Activated CD4-positive, alpha-beta T cell treated with anti-CD3 and anti-CD28 coated beads for 36 hours (primary cell): ENCODE data around the gene MPST. TPM values are rescaled to one million over a fixed set of nuclear protein-coding genes. Genes with fewer than 3 reads are reported as not detected.

Experiments used
- ATAC-seq: fragments of 200-7000 bp; cut with Tn5 transposase; one replicate; pipeline ENCODE4 v1.10.0; 2021; ENCODE audit warnings: mild to moderate bottlenecking, moderate library complexity
- CTCF ChIA-PET: fragments of 350-600 bp; sonication (Branson Sonifier 250); formaldehyde crosslinking; loops from one replicate; lab custom pipeline; 2021; ENCODE audit warnings: antibody characterized with exemption; lab: Charles Lee
- POLR2A ChIA-PET: fragments of 350-600 bp; sonication (Branson Sonifier 250); formaldehyde crosslinking; loops from one replicate; lab custom pipeline; 2021; ENCODE audit warnings: antibody characterized with exemption, inconsistent platforms; lab: Charles Lee
- DNase-seq: peaks from one replicate; pipeline ENCODE4 v3.0.0-alpha.2; 2020
- H3K27ac Mint-ChIP-seq: one replicate; pipeline ENCODE4 v1.8.0; 2021; ENCODE audit warnings: mixed read lengths
- H3K27me3 Mint-ChIP-seq: one replicate; pipeline ENCODE4 v1.8.0; 2021; ENCODE audit warnings: mixed read lengths
- H3K36me3 Mint-ChIP-seq: one replicate; pipeline ENCODE4 v1.8.0; 2021; ENCODE audit warnings: low read depth, mixed read lengths
- H3K4me1 Mint-ChIP-seq: one replicate; pipeline ENCODE4 v1.8.0; 2021; ENCODE audit warnings: mixed read lengths
- H3K4me3 Mint-ChIP-seq: one replicate; pipeline ENCODE4 v1.8.0; 2021; ENCODE audit warnings: mild to moderate bottlenecking, moderate library complexity, mixed read lengths
- H3K9me3 Mint-ChIP-seq: one replicate; pipeline ENCODE4 v1.8.0; 2021; ENCODE audit warnings: low read depth, mixed read lengths
- intact Hi-C, 2 experiments: fragments of 100-400 bp; cut with DNase I in 1 of 2; cut with micrococcal nuclease in 1 of 2; formaldehyde crosslinking; loops; one replicate each; pipeline versions ENCODE4 v1.14.2 to v1.15.1; 2022 to 2024; cut with DNase I, micrococcal nuclease
- total RNA-seq, 2 experiments: library from RNA; stranded (reverse); gene quantifications; one replicate each; pipeline ENCODE4 v1.2.3, GENCODE V29; 2021

The MPST gene
- total RNA-seq, 2 experiments from 2014 or later = 10.6 to 11.0 TPM

DNA sequence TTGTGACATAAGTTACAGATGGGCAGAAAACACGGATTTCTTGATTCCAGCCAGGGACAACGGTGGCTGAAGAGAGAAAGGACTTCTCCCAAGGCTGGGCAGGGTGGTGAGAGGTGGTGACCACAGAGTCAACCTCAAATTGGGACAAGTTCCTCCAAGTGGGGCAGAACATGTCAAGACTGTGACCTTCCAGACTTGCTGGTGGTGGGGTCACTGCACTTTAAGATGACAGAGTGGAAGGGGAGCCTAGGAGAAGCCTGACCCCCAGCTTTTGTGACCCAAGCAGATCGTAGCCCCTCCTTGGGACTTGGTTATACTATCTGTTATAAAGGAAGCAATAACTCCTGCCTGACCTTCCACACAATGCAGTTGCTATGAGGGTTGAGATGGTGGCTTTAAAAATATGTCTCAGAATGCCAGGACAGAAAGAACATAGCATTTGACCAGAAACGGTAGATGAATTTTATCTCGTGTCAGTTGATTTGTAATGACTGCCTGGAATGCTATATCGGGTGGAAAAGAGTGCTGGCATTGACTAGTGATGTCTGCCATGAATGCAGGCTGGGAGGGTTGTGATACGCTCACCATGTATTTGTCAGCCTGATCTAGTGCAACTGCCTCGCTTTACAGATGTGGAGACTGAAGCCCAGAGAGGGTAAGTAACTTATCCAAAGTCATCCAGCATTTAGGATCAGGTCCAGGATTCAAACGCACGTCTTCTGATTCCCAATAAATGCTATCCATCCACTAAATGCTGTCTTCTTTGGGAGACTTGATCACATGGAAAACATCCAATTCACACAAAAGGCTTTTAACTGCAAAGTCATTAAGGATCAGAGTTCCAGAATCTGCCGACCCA, 18.6 kb upstream of the MPST start:
- ChIA-PET POLR2A (no interaction called here), CTCF (interaction anchor here (0.6 to 0.8 kb wide), 2 partner anchors 14 to 20 kb away, joined by 3 read pairs; no protein-coding TSS in a partner anchor)
- ATAC-seq = no peak
- no peaks in the 10 kb centered on the region for H3K4me1 Mint-ChIP-seq
- DNase-seq = no peak
- peaks cover 4% of the 10 kb centered on the region for H3K27me3 Mint-ChIP-seq
- intact Hi-C loops = no loop called here
- no peaks in the 10 kb centered on the region for H3K9me3 Mint-ChIP-seq
- no peak overlapping the region for H3K27ac Mint-ChIP-seq
- H3K4me3 Mint-ChIP-seq = no peak overlapping the region
- H3K36me3 Mint-ChIP-seq = no peaks in the 10 kb centered on the region

DNA sequence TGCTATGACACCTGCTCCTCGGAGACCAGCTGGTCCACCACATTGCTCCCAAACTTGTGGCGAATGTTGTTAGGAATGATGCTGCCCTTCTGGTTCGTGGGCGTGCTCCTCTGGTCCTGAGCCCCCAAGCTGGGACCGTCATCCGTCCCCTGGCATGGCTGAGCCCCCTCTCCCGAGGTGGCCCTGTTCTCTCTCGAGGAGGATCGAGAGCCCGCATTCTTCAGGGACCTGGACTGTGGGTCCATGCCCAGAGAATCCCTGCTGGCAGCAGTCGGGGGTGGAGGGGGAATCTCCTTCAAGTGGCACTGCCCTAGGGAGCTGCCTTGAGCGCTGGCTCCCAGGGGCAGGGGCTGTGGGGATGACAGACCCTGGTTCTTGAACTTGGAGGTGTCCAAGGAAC, 17.7 kb upstream of the MPST start:
- intact Hi-C loops = no loop called here
- Mint-ChIP-seq H3K9me3 (no peaks in the 10 kb centered on the region), H3K4me1 (no peaks in the 10 kb centered on the region), H3K27me3 (peaks cover 7% of the 10 kb centered on the region), H3K36me3 (no peaks in the 10 kb centered on the region), H3K27ac (no peak overlapping the region), H3K4me3 (no peak overlapping the region)
- no peak for ATAC-seq
- ChIA-PET CTCF (no interaction called here), POLR2A (no interaction called here)
- DNase-seq = no peak

DNA sequence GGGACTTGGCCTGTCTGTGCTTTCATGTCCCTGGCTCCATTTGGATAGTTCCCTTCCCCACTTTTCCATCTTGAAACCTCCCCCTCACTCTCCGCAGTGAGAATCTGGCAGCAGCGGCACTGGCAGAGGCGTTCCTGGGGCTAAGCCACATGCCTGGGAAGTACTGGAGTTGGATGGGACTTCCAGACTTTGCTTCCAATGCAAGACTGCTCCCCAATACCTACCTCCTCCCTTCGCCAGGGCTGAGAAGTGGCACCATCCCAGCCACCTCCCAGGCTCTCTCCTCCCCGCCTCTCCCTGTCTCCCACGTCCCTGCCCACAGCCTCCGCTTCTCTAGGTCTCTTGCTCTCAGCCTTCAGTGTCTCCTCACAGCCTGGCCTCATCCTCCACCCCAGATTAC, 16.9 kb upstream of the MPST start:
- no peaks in the 10 kb centered on the region for H3K4me1 Mint-ChIP-seq
- no peak overlapping the region for H3K4me3 Mint-ChIP-seq
- no peaks in the 10 kb centered on the region for H3K36me3 Mint-ChIP-seq
- H3K27me3 Mint-ChIP-seq = peaks cover 7% of the 10 kb centered on the region
- ATAC-seq = no peak
- H3K9me3 Mint-ChIP-seq = no peaks in the 10 kb centered on the region
- no peak overlapping the region for H3K27ac Mint-ChIP-seq
- DNase-seq = no peak
- ChIA-PET CTCF (interaction anchor here (0.7 kb wide), 1 partner anchor 440 kb away, joined by 4 read pairs; no protein-coding TSS in a partner anchor), POLR2A (no interaction called here)
- intact Hi-C loops = no loop called here

DNA sequence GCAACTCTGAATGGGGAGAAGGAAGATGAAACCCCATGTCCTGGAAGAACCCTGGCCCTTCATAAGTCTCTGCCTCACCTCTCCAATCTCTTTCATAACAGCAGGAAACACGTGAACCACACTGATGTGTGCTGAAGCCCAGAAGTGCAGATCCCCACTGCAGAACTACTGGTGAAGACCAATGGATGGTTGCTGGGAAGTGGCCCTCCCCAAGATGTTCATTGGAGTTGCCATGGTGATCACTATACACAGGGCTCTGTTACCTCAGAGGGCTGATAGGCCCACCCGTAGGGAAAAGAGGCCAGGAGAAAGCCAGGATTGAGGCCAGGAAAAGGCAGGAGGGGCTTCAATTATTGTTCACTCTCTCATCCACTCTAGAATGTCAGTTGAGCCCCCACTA, 11.9 kb upstream of the MPST start:
- no peak for ATAC-seq
- POLR2A ChIA-PET = no interaction called here

DNA sequence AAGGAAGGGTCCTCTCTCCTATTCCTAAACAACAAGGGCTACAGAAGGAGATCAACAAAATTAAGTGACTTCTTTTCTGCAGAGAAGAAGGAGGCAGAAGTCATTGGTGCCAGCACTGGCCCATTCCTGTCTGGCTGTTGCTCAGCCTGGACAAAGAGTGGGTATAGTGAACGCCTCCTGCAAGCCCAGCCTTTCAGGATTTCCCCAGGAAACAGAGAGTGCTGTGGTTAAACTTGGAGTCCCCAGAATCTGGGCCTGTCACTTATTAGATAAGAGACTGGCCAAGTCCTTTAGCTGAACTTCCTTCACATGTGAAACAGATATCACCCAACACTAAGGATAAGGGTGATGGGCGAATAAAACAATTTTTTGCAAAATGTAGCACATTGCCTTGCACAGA, 11.2 kb upstream of the MPST start:
- intact Hi-C loops = no loop called here
- Mint-ChIP-seq H3K36me3 (no peaks in the 10 kb centered on the region), H3K27ac (no peak overlapping the region), H3K4me1 (no peaks in the 10 kb centered on the region), H3K27me3 (peaks cover 7% of the 10 kb centered on the region), H3K9me3 (no peaks in the 10 kb centered on the region), H3K4me3 (no peak overlapping the region)
- ChIA-PET CTCF (interaction anchor here (0.6 to 1.4 kb wide), 5 partner anchors 10 to 463 kb away, joined by 3 to 4 read pairs (median 3); no protein-coding TSS in a partner anchor), POLR2A (no interaction called here)
- ATAC-seq (no peak), DNase-seq (no peak)

More for the DNA sequence above, 11.9 kb upstream of the MPST start:
- H3K4me3 Mint-ChIP-seq = no peak overlapping the region
- no peaks in the 10 kb centered on the region for H3K4me1 Mint-ChIP-seq
- CTCF ChIA-PET = interaction anchor here (0.7 to 1.4 kb wide), 2 partner anchors 10 to 462 kb away, joined by 3 to 4 read pairs; no protein-coding TSS in a partner anchor
- intact Hi-C loops = no loop called here
- H3K27ac Mint-ChIP-seq = no peak overlapping the region
- H3K9me3 Mint-ChIP-seq = no peaks in the 10 kb centered on the region
- peaks cover 7% of the 10 kb centered on the region for H3K27me3 Mint-ChIP-seq
- H3K36me3 Mint-ChIP-seq = no peaks in the 10 kb centered on the region
- DNase-seq = no peak

DNA sequence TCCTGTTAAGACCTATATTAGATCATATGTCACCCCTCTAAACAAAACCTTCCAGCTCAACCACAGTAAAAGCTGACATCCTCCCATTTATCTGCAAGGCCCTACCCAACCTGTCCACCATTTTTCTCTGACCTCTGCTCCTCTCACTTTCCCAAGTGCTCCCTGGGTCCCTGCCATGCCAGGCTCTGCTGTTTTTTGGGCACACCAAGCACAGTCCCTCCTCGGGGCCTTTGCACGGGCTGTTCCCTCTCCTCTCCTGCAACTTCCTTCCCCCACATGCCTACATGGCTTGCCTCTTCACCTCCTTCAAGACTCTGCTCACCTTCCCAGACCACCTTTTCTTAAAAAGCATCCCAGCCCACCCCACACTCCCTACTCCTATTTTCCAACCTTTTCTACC, 10.1 kb upstream of the MPST start:
- Mint-ChIP-seq H3K27ac (no peak overlapping the region), H3K4me3 (no peak overlapping the region), H3K4me1 (no peaks in the 10 kb centered on the region), H3K36me3 (no peaks in the 10 kb centered on the region), H3K9me3 (no peaks in the 10 kb centered on the region), H3K27me3 (peaks cover 7% of the 10 kb centered on the region)
- ChIA-PET POLR2A (no interaction called here), CTCF (no interaction called here)
- ATAC-seq (no peak), DNase-seq (no peak)
- intact Hi-C loops = no loop called here

DNA sequence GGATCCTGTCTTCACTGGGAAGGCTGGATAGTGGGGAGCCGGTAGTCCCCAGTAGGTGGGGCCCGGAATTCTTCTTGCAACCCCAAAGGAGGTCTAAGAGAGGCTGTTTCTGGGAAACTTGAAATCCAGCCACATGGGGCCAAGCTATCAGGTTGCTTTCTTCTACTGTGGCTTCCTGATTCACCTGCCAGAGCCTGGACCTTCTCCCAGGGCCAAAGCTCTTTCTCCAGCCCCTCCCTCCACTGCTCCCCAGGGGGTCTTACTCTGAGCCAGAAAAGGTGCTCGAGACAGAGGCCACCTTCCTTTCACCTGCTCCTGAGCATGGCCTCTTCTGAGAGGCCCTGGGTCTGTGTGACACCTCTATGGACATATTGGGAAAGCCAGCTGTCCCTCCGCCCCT, 9.4 kb upstream of the MPST start:
- H3K27ac Mint-ChIP-seq = no peak overlapping the region
- no peaks in the 10 kb centered on the region for H3K9me3 Mint-ChIP-seq
- intact Hi-C loops = no loop called here
- H3K27me3 Mint-ChIP-seq = peaks cover 7% of the 10 kb centered on the region
- no peak overlapping the region for H3K4me3 Mint-ChIP-seq
- POLR2A ChIA-PET = no interaction called here
- no peak for ATAC-seq
- no peak for DNase-seq
- CTCF ChIA-PET = interaction anchor here (0.5 to 0.7 kb wide), 3 partner anchors 9 to 194 kb away, joined by 3 read pairs; partner anchors contain the start of gene TST
- H3K4me1 Mint-ChIP-seq = no peaks in the 10 kb centered on the region
- no peaks in the 10 kb centered on the region for H3K36me3 Mint-ChIP-seq

DNA sequence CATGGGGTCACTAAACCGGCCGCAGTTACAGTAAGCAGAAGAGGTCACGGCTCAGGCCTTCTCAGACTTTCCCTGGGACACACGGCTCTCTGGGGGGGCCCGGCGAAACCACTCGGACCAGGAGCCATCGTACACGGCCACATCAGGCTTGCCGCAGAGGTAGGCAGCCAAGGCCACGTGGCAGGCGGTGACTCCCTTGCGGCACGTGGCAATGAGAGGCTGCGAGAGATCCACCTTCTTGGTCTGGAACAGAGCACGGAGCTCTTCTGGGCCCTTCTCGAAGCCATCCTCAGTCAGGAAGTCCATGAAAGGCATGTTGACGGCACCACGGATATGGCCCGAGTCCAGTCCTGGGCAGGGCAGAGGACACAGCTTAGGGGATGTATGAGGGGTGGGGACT, 8.6 kb upstream of the MPST start:
- POLR2A ChIA-PET = no interaction called here
- ATAC-seq = no peak
- no peaks in the 10 kb centered on the region for H3K9me3 Mint-ChIP-seq
- no peaks in the 10 kb centered on the region for H3K36me3 Mint-ChIP-seq
- no peak overlapping the region for H3K4me3 Mint-ChIP-seq
- H3K4me1 Mint-ChIP-seq = no peaks in the 10 kb centered on the region
- intact Hi-C loops = no loop called here
- DNase-seq = no peak
- CTCF ChIA-PET = interaction anchor here (0.8 kb wide), 1 partner anchor 30 kb away, joined by 3 read pairs; no protein-coding TSS in a partner anchor
- peaks cover 3% of the 10 kb centered on the region for H3K27me3 Mint-ChIP-seq
- no peak overlapping the region for H3K27ac Mint-ChIP-seq

DNA sequence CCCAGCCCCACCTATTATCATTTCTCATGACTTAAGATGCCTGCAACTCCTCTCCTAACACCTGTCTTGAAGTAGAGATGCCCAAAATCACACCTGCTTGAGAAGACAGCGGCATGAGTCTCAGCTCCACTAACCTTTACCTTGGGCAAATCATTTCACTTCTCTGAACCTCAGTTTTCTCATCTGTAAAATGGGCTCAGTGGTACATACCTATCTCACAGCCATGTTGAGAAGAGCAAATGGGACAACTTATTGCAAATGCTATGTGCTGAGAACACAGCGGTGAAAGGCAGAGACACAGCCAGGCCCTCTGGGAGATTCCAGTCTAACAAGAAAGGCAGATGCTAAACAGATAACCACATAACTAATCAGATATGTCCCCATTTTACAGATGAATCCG, 8.1 kb upstream of the MPST start:
- Mint-ChIP-seq H3K9me3 (no peaks in the 10 kb centered on the region), H3K36me3 (no peaks in the 10 kb centered on the region), H3K4me1 (no peaks in the 10 kb centered on the region), H3K27me3 (peaks cover under 1% of the 10 kb centered on the region), H3K4me3 (no peak overlapping the region), H3K27ac (no peak overlapping the region)
- ATAC-seq (no peak), DNase-seq (no peak)
- intact Hi-C loops = no loop called here
- CTCF ChIA-PET = interaction anchor here (0.8 kb wide), 1 partner anchor 29 kb away, joined by 3 read pairs; no protein-coding TSS in a partner anchor
- POLR2A ChIA-PET = no interaction called here

DNA sequence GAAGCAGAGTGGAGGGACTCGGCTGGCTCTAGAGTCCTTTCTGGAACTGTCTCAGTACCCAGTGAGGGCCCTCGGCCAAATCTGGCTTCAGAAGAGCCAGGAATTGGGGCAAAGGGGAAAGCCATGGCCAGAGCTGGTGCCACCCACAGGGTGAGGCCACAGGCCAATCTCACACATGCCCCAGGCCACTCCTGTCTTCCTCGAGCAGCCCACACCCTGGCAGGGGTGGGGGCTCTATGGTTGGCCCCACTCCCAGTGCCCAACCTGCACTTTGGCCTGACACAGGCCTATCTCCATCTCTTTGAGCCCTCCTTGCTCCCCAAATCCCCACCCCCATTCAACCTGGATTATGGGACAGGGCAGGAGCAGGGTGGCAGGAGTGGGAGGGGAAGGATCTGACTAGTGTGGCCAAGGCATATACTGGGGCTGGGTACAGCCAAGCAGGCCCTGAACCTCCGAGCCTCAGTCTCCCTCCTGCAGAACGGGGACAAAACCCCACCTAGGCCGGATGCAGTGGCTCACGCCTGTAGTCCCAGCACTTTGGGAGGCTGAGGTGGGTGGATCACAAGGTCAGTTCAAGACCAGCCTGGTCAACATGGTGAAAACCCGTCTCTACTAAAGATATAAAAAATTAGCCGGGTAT, 7.2 kb upstream of the MPST start:
- no peak for ATAC-seq
- Mint-ChIP-seq H3K4me3 (no peak overlapping the region), H3K9me3 (no peaks in the 10 kb centered on the region), H3K36me3 (no peaks in the 10 kb centered on the region), H3K4me1 (no peaks in the 10 kb centered on the region), H3K27ac (no peak overlapping the region), H3K27me3 (no peaks in the 10 kb centered on the region)
- intact Hi-C loops = no loop called here
- CTCF ChIA-PET = no interaction called here
- POLR2A ChIA-PET = no interaction called here
- DNase-seq = no peak

DNA sequence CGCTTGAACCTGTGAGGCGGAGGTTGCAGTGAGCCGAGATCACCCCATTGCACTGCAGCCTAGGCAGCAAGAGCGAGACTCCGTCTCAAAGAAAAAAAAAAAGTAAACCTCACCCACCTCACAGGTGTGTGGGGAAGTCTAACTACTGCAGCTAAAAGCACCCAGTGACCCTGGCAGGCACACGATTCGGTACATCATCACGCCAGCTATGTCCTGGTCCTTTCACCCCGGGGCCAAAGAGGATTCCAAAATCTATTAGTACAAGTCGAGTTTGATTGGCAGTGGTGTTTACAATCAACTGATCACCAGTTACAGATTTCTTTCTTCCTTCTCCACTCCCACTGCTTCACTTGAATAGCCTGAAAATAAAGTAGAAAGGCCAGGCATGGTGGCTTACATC, 6.6 kb upstream of the MPST start:
- POLR2A ChIA-PET = no interaction called here
- Mint-ChIP-seq H3K9me3 (no peaks in the 10 kb centered on the region), H3K27ac (no peak overlapping the region), H3K27me3 (no peaks in the 10 kb centered on the region), H3K4me3 (no peak overlapping the region), H3K36me3 (no peaks in the 10 kb centered on the region), H3K4me1 (no peaks in the 10 kb centered on the region)
- ATAC-seq (no peak), DNase-seq (no peak)
- intact Hi-C loops = no loop called here
- CTCF ChIA-PET = interaction anchor here (1.5 kb wide), 1 partner anchor 230 kb away, joined by 7 read pairs; no protein-coding TSS in a partner anchor
